Testis (tissue), 3 donors: ENCODE measurements around the gene COL17A1. TPM values are rescaled to one million over a fixed set of nuclear protein-coding genes. Genes with fewer than 3 reads are reported as not detected.

Experiments
- DNase-seq: peaks from one replicate; pipeline ENCODE4 v3.0.0-alpha.2; 2019
- H3K27ac ChIP-seq, 2 donors: fragments of 200-600 bp; sonication (generic); one replicate each; pipeline ENCODE4 v1.5.1; 2019
- H3K27me3 ChIP-seq: fragments of 200-600 bp; sonication (generic); one replicate; pipeline ENCODE4 v1.5.1; 2019
- H3K36me3 ChIP-seq: fragments of 200-600 bp; sonication (generic); one replicate; pipeline ENCODE4 v1.5.1; 2017; ENCODE audit warnings: low read depth; ENCODE audit errors: missing control alignments
- H3K4me1 ChIP-seq: fragments of 200-600 bp; sonication (generic); one replicate; pipeline ENCODE4 v1.5.1; 2019
- H3K4me3 ChIP-seq, 2 donors: fragments of 200-600 bp; sonication (generic); one replicate each; pipeline ENCODE4 v1.5.1; 2017 to 2019
- H3K9me3 ChIP-seq: fragments of 200-600 bp; sonication (generic); one replicate; pipeline ENCODE4 v1.5.1; 2017
- CTCF ChIP-seq, 3 experiments: fragments of 450-650 bp in 2 of 3; fragments of 200-600 bp in 1 of 3; sonication (generic) in 1 of 3; IDR thresholded peaks; one replicate each; pipeline ENCODE4 v1.5.1; 2016 to 2019; ENCODE audit warnings: antibody characterized with exemption in 3 of 3, mild to moderate bottlenecking in 2 of 3, moderate library complexity in 1 of 3
- POLR2A ChIP-seq: fragments of 450-650 bp; IDR thresholded peaks from one replicate; pipeline ENCODE4 v1.6.1; 2017; ENCODE audit warnings: antibody characterized with exemption, mild to moderate bottlenecking, moderate library complexity
- WGBS, 2 donors: methylation state at CpG; one replicate each; pipeline ENCODE4 v1.1.5; 2018; 5-methylcytosine and 5-hydroxymethylcytosine counted together
- intact Hi-C: fragments of 100-400 bp; cut with DNase I; formaldehyde crosslinking; loops from one replicate; pipeline ENCODE4 v1.15.1; 2023; ENCODE audit warnings: low total_unique reads
- polyA plus RNA-seq: library from polyadenylated mRNA; stranded (reverse); fragments of 350-450 nt; fragmentation: Illumina TruSeq; extraction: RNeasy Lipid Tissue Mini Kit (QIAGEN cat#74804); gene quantifications from one replicate; pipeline ENCODE4 v1.2.3, GENCODE V29; 2014; ENCODE audit warnings: low read depth, low replicate concordance; ENCODE audit not compliant: insufficient read depth
- total RNA-seq, 2 donors: library from RNA; depleted of rRNA; stranded (reverse); fragments of >200 nt; gene quantifications; one replicate each; pipeline ENCODE4 v1.2.3, GENCODE V29; 2016

Gene COL17A1
- total and polyA plus RNA-seq, 3 donors from 2014 or later = 7.1 to 30.6 (median 17.1) TPM

DNA sequence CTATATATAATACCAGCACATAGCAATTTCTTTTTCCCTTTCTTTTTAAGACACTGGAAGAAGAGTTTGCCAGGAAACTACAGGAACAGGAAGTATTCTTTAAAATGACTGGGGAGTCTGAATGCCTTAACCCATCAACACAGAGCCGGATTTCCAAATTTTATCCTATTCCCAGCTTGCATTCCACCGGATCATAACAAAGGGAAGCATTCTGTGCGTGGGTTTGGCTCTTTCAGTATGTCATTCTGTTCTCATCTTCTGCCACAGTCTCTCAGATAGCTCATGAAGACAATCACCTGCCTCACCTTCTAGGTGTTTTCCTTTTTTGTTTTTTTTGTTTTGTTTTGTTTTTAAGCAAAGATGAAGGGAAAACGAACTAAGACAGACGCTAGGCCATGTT lies 60.2 kb downstream of the COL17A1 start:
- Histone ChIP-seq H3K9me3 (no peaks in the 10 kb centered on the region), H3K27me3 (no peaks in the 10 kb centered on the region), H3K4me3 (no peak overlapping the region), H3K27ac (no peak overlapping the region), H3K36me3 (no peaks in the 10 kb centered on the region), H3K4me1 (no peaks in the 10 kb centered on the region)
- intact Hi-C loops = no loop called here
- no peak for DNase-seq
- TF ChIP-seq POLR2A = no peak
- TF ChIP-seq CTCF (IDR thresholded peaks at IDR 0.05) = no peak
- WGBS, 2 donors = 77 to 82% methylated on average over 5 of the region's 5 CpGs

- H3K4me1 ChIP-seq = no peaks in the 10 kb centered on the region
- H3K9me3 ChIP-seq = no peaks in the 10 kb centered on the region
- intact Hi-C loops = no loop called here
- DNase-seq = no peak
- H3K36me3 ChIP-seq = no peaks in the 10 kb centered on the region
- TF ChIP-seq CTCF (IDR thresholded peaks at IDR 0.05) = no peak
- TF ChIP-seq POLR2A = no peak
- no peaks in the 10 kb centered on the region for H3K27me3 ChIP-seq
- no peak overlapping the region for H3K4me3 ChIP-seq
- WGBS, 2 donors = 91 to 95% methylated on average over 5 of the region's 5 CpGs
- no peak overlapping the region for H3K27ac ChIP-seq
These were observed 63.7 kb downstream of the COL17A1 start for GRCh38 chr10:104022026-104022425.

GRCh38 chr10:104021246-104021645 lies 64.4 kb downstream of the COL17A1 start:
- WGBS, 2 donors = 92 to 95% methylated on average over 1 of the region's 1 CpG
- Histone ChIP-seq H3K4me1 (no peaks in the 10 kb centered on the region), H3K27me3 (no peaks in the 10 kb centered on the region), H3K4me3 (no peak overlapping the region), H3K36me3 (no peaks in the 10 kb centered on the region), H3K9me3 (no peaks in the 10 kb centered on the region), H3K27ac (no peak overlapping the region)
- DNase-seq = no peak
- TF ChIP-seq CTCF (IDR thresholded peaks at IDR 0.05) (no peak), POLR2A (no peak)
- intact Hi-C loops = no loop called here

DNA sequence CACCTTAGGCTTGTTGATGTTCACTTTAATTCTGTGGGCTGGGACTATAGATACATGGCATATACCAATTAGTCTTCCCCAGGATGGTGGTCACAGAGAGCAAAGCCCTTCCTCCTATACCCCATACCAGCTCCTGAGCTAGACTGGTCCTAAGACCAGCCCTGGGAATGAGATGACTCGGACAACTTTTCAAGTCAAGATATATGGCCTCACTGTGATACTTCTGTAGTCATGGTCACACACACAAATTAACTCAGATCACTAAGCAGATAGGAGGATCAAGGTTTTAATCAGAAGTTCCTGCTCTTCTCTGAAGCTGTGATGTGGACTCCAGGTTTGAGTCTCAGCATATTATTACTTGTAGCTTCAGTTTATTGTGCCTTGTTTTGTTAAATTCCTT lies 65.7 kb downstream of the COL17A1 start:
- no peak for DNase-seq

More for the DNA sequence above, 65.7 kb downstream of the COL17A1 start:
- 100% methylated on average over 1 of the region's 1 CpG for WGBS, 2 donors
- no peak overlapping the region for H3K4me3 ChIP-seq
- TF ChIP-seq CTCF (IDR thresholded peaks at IDR 0.05) (no peak), POLR2A (no peak)
- no peak overlapping the region for H3K27ac ChIP-seq
- H3K27me3 ChIP-seq = no peaks in the 10 kb centered on the region
- intact Hi-C loops = no loop called here
- no peaks in the 10 kb centered on the region for H3K9me3 ChIP-seq
- H3K4me1 ChIP-seq = no peaks in the 10 kb centered on the region
- H3K36me3 ChIP-seq = no peaks in the 10 kb centered on the region
